ENCODE data around the gene SLC35E1.
"Not testable (repeated sequence)": the region's sequence is repeated elsewhere in the genome, so short reads cannot be mapped to it uniquely, and the experiment has no call there.

DNA sequence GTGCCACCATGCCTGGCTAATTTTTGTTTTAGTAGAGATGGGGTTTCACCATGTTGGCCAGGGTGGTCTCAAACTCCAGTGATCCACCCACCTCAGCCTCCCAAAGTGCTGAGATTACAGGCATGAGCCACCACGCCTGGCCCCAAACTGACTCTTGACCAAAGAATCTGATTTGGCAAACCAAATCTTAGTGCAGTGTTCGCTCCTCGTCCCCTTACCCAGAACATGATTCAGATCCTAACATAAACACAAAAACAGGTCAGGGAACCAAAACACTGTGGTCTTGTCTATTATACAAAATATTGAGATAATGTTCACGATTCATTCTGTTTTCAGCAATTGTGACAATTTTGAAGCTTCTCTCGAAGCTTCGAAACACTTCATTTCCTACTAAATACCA is 20.3 kb downstream of the SLC35E1 start:
- TF ChIP-seq, protein P1, sequence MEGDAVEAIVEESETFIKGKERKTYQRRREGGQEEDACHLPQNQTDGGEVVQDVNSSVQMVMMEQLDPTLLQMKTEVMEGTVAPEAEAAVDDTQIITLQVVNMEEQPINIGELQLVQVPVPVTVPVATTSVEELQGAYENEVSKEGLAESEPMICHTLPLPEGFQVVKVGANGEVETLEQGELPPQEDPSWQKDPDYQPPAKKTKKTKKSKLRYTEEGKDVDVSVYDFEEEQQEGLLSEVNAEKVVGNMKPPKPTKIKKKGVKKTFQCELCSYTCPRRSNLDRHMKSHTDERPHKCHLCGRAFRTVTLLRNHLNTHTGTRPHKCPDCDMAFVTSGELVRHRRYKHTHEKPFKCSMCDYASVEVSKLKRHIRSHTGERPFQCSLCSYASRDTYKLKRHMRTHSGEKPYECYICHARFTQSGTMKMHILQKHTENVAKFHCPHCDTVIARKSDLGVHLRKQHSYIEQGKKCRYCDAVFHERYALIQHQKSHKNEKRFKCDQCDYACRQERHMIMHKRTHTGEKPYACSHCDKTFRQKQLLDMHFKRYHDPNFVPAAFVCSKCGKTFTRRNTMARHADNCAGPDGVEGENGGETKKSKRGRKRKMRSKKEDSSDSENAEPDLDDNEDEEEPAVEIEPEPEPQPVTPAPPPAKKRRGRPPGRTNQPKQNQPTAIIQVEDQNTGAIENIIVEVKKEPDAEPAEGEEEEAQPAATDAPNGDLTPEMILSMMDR (conservative IDR thresholded peaks at IDR 0.05), result not testable (repeated sequence)
- not testable (repeated sequence) for TF ChIP-seq EZH2 (IDR thresholded peaks at IDR 0.05; ENCODE audit: low read depth)
